Mesendoderm (in vitro differentiated cells): ENCODE results near the gene SNX4.

Experiments
- DNase-seq: peaks from one replicate; pipeline ENCODE4 v3.0.0; 2013
- H2AK5ac ChIP-seq: 2 replicates; pipeline ENCODE4 v1.6.1; 2013; ENCODE audit warnings: low read length, inconsistent platforms
- H2BK120ac ChIP-seq: 2 replicates; pipeline ENCODE4 v1.6.1; 2013; ENCODE audit warnings: low read depth, mild to moderate bottlenecking, low read length, moderate library complexity, mixed read lengths
- H2BK15ac ChIP-seq: replicated peaks from 2 replicates; pipeline ENCODE4 v1.6.1; 2013; ENCODE audit warnings: low read depth, mild to moderate bottlenecking, moderate library complexity
- H2BK5ac ChIP-seq: 2 replicates; pipeline ENCODE4 v1.6.1; 2013; ENCODE audit warnings: low read length, inconsistent platforms
- H3K18ac ChIP-seq: 2 replicates; pipeline ENCODE4 v1.6.1; 2013; ENCODE audit warnings: mild to moderate bottlenecking, low read length, mixed read lengths
- H3K23ac ChIP-seq: one replicate; pipeline ENCODE4 v1.6.1; 2013; ENCODE audit warnings: low read length
- H3K27ac ChIP-seq: 2 replicates; pipeline ENCODE4 v1.5.1; 2013; ENCODE audit warnings: low read depth, mild to moderate bottlenecking, inconsistent platforms, low read length, moderate library complexity
- H3K27me3 ChIP-seq: 2 replicates; pipeline ENCODE4 v1.6.1; 2013; ENCODE audit warnings: low read length, control low read depth, mild to moderate bottlenecking, inconsistent platforms; ENCODE audit not compliant: insufficient read depth, poor library complexity
- H3K36me3 ChIP-seq: 2 replicates; pipeline ENCODE4 v1.6.1; 2013; ENCODE audit warnings: low read length, inconsistent platforms; ENCODE audit not compliant: control insufficient read depth, insufficient read depth
- H3K4ac ChIP-seq: one replicate; pipeline ENCODE4 v1.6.1; 2013; ENCODE audit warnings: low read depth, mild to moderate bottlenecking, low read length, moderate library complexity
- H3K4me1 ChIP-seq: 2 replicates; pipeline ENCODE4 v1.6.1; 2013; ENCODE audit warnings: low read depth, low read length, inconsistent platforms; ENCODE audit not compliant: control insufficient read depth
- H3K4me2 ChIP-seq: 2 replicates; pipeline ENCODE4 v1.6.1; 2013; ENCODE audit warnings: low read length
- H3K4me3 ChIP-seq: 2 replicates; pipeline ENCODE4 v1.5.1; 2013; ENCODE audit warnings: mild to moderate bottlenecking, low read length
- H3K56ac ChIP-seq: one replicate; pipeline ENCODE4 v1.6.1; 2013; ENCODE audit warnings: low read length
- H3K79me1 ChIP-seq: 2 replicates; pipeline ENCODE4 v1.6.1; 2013; ENCODE audit warnings: low read length, inconsistent platforms
- H3K79me2 ChIP-seq: 2 replicates; pipeline ENCODE4 v1.6.1; 2013; ENCODE audit warnings: mild to moderate bottlenecking, low read length; ENCODE audit not compliant: control insufficient read depth, insufficient read depth
- H3K9ac ChIP-seq: 2 replicates; pipeline ENCODE4 v1.6.1; 2013; ENCODE audit warnings: low read length, inconsistent platforms
- H4K5ac ChIP-seq: one replicate; pipeline ENCODE4 v1.6.1; 2013; ENCODE audit warnings: low read length
- H4K8ac ChIP-seq: one replicate; pipeline ENCODE4 v1.6.1; 2013; ENCODE audit warnings: low read depth, mild to moderate bottlenecking, control low read depth, low read length, moderate library complexity
- WGBS: extraction: QIAGEN DNeasy Blood & Tissue Kit; methylation state at CpG from one replicate; pipeline ENCODE4 v1.1.7; 2013; ENCODE audit warnings: low lambda C conversion rate, missing lambda C conversion rate; ENCODE audit not compliant: insufficient coverage; ENCODE audit errors: extremely low coverage; 5-methylcytosine and 5-hydroxymethylcytosine counted together

The SNX4 gene

DNA sequence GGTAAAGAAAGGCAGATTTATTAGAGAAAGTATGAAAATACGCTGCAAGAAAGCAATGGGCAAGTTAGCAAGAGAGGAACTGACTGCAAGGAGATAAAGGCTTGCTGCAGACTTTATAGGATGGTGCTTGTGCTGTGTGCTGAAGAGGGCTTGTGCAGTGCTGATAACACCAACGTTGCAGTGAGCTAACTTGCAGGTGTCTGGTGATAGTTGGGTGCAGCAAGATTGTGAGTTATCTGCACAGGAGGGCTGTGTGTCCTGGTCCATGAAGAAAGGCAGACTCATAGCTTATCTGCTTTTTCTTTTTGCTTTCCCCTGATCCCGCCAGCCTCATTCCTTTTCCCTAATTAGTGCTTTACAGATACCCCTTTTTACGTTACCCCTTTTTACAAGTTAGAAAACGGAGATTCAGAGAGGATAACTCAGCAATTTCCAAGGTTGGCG lies 86.9 kb downstream of the SNX4 start:
- Histone ChIP-seq H3K56ac (no peak overlapping the region), H3K4me1 (no peaks in the 10 kb centered on the region), H3K27me3 (no peaks in the 10 kb centered on the region), H2BK15ac (no peak overlapping the region), H3K36me3 (no peaks in the 10 kb centered on the region), H3K27ac (no peak overlapping the region), H3K9ac (no peak overlapping the region), H3K79me1 (no peaks in the 10 kb centered on the region), H3K23ac (no peak overlapping the region), H4K8ac (no peak overlapping the region), H3K4me3 (no peak overlapping the region), H3K18ac (no peak overlapping the region), H3K4ac (no peak overlapping the region), H2BK5ac (no peak overlapping the region), H3K4me2 (no peak overlapping the region), H3K79me2 (no peaks in the 10 kb centered on the region), H2BK120ac (no peak overlapping the region), H4K5ac (no peak overlapping the region), H2AK5ac (no peak overlapping the region)
- WGBS: no CpG with 5 or more reads among the region's 6 CpGs
- no peak for DNase-seq

DNA sequence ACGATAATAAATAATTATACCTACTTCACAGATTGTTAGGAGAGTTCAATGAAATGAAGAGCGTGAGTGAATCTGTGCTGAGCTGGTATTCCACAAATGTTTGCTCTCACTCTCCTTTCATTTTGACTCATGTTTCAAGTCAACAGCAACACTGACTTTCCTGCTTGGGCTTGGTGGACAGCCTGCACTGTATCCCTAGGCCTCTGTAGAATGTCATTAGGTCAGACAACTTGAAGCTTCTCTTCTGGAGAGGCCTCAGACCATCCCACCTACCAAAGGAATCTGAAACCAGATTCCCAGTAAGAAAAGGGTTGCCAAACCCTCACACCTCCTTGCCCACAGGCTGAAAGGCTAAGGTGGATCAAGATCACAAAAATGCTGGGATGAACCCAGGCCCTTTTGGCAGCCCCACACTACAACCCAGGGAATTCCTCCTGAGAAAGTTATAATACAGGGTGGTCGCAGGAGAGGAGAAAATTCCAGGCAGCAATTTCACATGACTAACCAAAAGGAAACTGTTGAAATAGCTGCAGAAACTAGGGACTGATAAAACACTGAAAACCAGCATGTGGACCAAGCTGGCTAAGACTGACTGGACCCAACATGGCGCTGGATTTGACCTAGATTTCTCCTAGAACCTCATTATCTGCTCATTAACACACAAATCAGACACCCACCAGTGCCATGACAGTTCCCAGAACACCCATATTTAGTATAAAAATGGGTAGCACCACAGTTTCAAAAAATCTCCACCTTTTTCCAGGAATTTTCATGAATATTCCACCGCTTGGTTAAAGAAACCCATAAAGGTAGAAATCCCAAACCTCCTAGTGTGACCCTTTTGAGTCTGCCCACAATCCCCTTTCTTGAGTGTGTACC lies 87.9 kb downstream of the SNX4 start:
- Histone ChIP-seq H2BK5ac (no peak overlapping the region), H3K56ac (no peak overlapping the region), H3K23ac (no peak overlapping the region), H3K4me2 (no peak overlapping the region), H3K27ac (no peak overlapping the region), H3K79me1 (no peaks in the 10 kb centered on the region), H4K5ac (no peak overlapping the region), H2BK120ac (no peak overlapping the region), H3K4me1 (no peaks in the 10 kb centered on the region), H3K18ac (no peak overlapping the region), H3K27me3 (no peaks in the 10 kb centered on the region), H3K4me3 (no peak overlapping the region), H4K8ac (no peak overlapping the region), H3K4ac (no peak overlapping the region), H3K36me3 (no peaks in the 10 kb centered on the region), H2BK15ac (no peak overlapping the region), H2AK5ac (no peak overlapping the region), H3K79me2 (no peaks in the 10 kb centered on the region), H3K9ac (no peak overlapping the region)
- DNase-seq: no peak
- WGBS: no CpG with 5 or more reads among the region's 5 CpGs

DNA sequence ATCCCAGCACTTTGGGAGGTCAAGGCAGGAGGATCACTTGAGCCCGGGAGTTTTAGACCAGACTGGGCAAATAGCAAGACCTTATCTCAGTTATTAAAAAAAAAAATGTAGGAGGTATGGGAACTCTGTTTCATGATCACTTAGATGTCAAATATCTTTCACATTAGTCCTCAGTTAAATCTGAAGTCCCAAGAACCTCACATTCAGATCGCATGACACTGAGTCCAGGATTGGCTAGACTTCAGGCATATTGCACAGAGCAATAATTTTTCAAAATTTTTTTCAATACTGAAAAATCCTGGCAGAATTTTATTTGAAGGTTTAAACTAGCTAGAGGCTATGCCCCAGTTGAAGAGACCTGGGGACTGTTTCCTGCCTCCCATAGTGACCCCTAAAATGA lies 88.6 kb downstream of the SNX4 start:
- no peaks in the 10 kb centered on the region for H3K36me3 ChIP-seq
- H2BK120ac ChIP-seq: no peak overlapping the region
- no peak overlapping the region for H4K5ac ChIP-seq
- no peak overlapping the region for H3K9ac ChIP-seq
- H3K4me3 ChIP-seq: no peak overlapping the region
- no peak overlapping the region for H2AK5ac ChIP-seq
- no peaks in the 10 kb centered on the region for H3K4me1 ChIP-seq
- no peak overlapping the region for H3K56ac ChIP-seq
- no peak overlapping the region for H4K8ac ChIP-seq
- no peak overlapping the region for H2BK5ac ChIP-seq
- H3K79me2 ChIP-seq: no peaks in the 10 kb centered on the region
- WGBS: no CpG with 5 or more reads among the region's 2 CpGs
- no peak overlapping the region for H3K23ac ChIP-seq
- no peak overlapping the region for H3K4me2 ChIP-seq
- no peak overlapping the region for H3K4ac ChIP-seq
- no peak overlapping the region for H3K27ac ChIP-seq
- H2BK15ac ChIP-seq: no peak overlapping the region
- H3K79me1 ChIP-seq: no peaks in the 10 kb centered on the region
- no peak overlapping the region for H3K18ac ChIP-seq
- no peaks in the 10 kb centered on the region for H3K27me3 ChIP-seq
- no peak for DNase-seq

DNA sequence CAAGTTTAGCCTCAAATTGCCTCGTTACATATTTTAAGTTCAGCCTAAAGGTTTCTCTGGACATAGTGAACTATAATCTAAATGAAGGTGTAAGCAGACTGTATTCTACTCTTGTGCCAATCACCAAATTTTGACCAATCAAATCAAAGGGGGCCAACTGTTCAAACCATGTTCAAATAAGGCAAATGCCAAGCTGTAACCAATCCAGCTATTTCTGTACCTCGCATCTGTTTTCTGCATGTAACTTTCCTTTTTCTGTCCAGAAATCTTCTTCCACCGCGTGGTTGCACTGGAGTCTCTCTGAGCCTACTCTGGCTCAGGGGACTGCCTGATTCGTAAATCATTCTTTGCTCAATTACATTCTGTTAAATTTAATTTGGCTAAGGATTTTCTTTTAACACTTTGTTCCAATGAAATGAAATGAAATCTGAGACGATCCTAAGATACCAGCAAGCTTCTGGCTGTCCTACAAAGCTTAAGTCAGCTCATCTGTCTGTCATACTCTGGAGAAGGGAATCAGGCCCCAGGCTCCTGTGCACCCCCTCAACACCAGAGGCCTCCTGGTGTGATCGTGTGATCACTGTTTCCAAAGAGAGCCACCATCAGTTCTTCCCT lies 91.7 kb downstream of the SNX4 start:
- Histone ChIP-seq H2BK15ac (no peak overlapping the region), H2BK120ac (no peak overlapping the region), H3K27me3 (no peaks in the 10 kb centered on the region), H3K27ac (no peak overlapping the region), H3K4me3 (no peak overlapping the region), H3K36me3 (no peaks in the 10 kb centered on the region), H4K5ac (no peak overlapping the region), H3K4me1 (no peaks in the 10 kb centered on the region), H3K4me2 (no peak overlapping the region), H3K56ac (no peak overlapping the region), H3K4ac (no peak overlapping the region), H3K9ac (no peak overlapping the region), H2BK5ac (no peak overlapping the region), H2AK5ac (no peak overlapping the region), H3K18ac (no peak overlapping the region), H4K8ac (no peak overlapping the region), H3K79me1 (no peaks in the 10 kb centered on the region), H3K23ac (no peak overlapping the region), H3K79me2 (no peaks in the 10 kb centered on the region)
- no CpG with 5 or more reads among the region's 7 CpGs for WGBS
- DNase-seq: no peak

DNA sequence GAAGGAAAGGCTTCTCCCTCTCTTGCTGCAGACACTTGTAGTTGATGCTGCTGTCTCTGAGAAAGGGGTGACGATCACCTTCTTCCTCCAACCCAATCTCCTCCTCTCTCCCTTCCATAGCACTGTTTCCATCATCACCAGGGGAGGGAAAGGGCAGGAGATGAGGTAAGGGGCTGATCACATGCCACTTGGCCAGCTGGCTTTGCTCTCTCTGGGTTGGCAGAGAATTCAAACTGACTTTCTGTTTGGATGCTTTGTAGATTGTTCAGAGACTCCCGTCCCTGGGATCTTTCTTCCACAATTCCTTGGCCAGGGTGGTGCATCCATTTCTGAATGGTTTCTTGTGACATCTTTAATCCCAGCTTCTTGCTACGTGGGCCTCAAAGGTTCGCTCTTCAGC lies 101.7 kb downstream of the SNX4 start:
- no peak overlapping the region for H4K5ac ChIP-seq
- H2BK5ac ChIP-seq: no peak overlapping the region
- no peaks in the 10 kb centered on the region for H3K79me2 ChIP-seq
- no peak overlapping the region for H2BK120ac ChIP-seq
- H4K8ac ChIP-seq: no peak overlapping the region
- H2AK5ac ChIP-seq: no peak overlapping the region
- H2BK15ac ChIP-seq: no peak overlapping the region
- H3K4me2 ChIP-seq: no peak overlapping the region
- H3K4me3 ChIP-seq: no peak overlapping the region
- H3K27me3 ChIP-seq: no peaks in the 10 kb centered on the region
- no CpG with 5 or more reads among the region's 4 CpGs for WGBS
- no peak overlapping the region for H3K27ac ChIP-seq
- H3K4ac ChIP-seq: no peak overlapping the region
- H3K9ac ChIP-seq: no peak overlapping the region
- H3K56ac ChIP-seq: no peak overlapping the region
- no peaks in the 10 kb centered on the region for H3K4me1 ChIP-seq
- DNase-seq: no peak
- H3K36me3 ChIP-seq: no peaks in the 10 kb centered on the region
- no peak overlapping the region for H3K18ac ChIP-seq
- no peaks in the 10 kb centered on the region for H3K79me1 ChIP-seq
- H3K23ac ChIP-seq: no peak overlapping the region
